Activated effector memory CD4-positive, alpha-beta T cell treated with anti-CD3 and anti-CD28 coated beads, Interleukin-2, amount 50 U/mL, for 16 hours (primary cell): ENCODE measurements around the gene SCLY.

Experiments used
- DNase-seq: peaks from one replicate; pipeline ENCODE4 v3.0.0-alpha.2; 2020

Gene SCLY

DNA sequence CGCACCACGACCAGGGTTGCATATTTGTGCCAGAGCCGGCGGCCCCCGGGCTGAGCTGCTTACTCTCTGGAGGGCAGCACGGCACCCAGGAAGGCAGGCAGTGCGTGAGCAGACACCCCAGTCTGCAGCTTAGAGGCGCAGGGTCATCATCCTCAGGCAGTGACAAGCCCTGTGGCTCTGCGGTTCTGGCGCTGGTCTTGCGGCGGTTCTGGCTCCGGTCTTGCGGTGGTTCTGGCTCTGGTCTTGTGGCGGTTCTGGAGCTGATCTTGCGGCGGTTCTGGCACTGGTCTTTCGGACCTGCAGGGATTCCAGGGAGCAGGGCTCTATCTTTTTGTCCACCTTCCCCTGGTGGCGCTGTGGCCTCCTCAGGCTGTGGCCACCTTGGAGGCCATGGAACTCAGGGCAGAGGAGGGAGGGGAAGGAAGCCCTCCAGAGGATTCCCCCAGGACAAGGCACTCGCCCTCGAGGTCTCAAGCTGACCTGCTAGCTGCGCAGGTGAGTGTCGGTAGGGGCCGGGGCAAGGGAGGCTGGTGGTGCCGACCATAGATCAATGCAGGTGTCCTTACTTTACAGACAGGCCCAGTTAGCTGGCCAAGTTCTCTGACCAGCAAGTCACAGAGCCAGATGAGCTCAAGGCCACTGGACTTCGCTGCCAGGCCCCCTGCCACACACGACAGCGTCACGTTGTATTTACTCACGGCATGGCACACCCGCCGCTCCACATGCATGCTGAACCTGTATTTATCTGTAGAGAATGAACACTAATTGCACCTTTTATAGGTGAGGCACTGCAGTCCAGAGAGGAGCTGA lies 54.3 kb downstream of the SCLY start:
- peak; percentile 43 for DNase-seq

DNA sequence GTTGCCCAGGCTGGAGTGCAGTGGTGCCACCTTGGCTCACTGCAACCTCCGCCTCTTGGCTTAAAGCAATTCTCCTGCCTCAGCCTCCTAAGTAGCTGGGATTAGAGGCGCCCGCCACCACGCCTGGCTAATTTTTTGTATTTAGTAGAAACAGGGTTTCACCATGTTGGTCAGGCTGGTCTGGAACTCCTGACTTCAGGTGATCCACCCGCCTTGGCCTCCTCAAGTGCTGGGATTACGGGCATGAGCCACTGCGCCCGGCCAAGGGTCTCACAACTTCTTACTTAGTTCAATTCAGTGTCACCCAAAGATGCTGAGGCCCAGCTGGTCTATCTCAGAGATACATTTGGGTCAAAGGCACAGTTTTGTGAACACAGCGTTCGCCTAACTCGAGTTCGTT lies 54.9 kb downstream of the SCLY start:
- peak; percentile 24 for DNase-seq

DNA sequence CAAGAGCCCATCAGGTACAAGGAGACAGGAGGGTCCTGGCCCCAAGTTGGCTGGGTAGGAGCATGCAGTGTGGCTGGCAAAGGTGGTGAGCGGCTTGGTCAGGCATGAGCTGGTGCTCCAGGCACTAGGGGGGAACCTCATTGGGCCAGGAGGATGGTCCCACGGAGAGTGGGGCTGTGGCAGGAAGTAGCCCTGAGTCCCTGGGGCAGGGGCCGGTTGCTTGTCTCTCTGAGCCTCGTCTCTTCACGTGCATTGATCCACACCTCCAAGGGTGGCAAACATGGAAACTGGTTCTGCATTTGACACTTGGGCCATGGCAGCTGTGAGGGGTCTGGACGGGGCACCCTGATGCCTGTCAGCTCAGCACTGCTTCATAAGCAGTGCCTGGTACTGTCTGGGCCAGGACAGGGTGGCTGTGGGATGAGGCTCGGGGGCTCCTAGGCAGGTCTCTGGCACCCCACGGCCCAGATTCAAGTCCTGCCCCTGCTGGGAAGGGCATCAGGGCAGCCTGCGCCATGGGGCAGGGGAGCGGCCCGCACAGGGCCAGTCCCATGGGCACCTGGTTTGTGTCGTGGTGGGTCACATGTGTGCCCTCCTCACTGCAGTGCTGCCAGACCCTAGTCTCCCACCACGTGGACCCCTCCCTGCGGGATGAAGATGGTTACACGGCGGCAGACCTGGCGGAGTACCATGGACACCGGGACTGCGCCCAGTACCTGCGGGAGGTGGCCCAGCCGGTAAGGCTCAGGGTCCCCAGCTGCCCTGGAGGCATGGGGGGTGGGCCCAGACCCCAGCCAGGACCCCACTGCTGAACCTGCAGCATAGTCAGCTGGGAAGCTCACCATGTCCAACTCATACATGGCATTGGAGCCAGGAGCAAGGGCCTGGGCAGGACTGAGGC lies 55.7 kb downstream of the SCLY start:
- peak; percentile 55 for DNase-seq

DNA sequence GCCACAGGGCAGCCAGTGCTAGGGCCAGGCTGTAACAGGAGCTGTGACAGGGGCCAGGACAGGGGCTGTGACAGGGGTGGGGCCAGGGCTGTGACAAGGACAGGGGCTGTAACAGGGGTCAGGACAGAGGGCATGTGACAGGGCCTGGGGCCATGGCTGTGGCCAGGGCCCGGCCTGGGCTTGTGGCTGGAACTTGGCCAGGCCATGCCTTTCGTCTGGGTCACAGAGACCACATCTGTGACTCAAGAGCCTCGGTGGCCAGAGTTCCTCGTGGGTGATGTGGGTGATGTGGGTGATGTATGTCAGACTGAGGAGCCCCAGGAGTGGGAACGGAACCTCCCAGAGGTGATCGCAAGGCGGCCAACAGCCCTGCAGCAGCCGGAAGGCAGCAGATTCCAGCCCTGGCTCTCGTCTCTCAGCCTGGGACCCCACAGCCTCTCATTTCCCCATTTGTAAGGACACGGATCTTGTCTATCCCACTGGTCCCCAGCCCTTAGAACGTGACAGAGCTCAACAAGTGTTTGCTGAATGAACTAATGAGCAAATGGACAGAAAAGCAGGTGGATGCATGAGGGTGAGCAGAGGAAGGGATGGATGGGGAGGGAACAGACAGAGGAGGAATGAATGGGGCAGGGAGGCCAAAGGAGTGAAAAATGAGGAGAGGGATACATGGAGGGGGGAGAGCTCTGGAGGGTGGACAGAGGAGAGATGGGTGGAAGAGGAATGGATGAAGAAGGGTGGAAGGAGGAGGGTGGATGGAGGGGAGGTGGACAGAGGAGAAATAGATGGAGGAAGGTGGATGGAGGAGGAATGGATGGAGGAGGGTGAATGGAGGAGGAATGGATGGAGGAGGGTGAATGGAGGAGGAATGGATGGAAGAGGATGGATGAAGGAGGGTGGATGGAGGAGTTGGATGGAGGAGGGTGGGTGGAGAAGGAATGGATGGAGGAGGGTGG lies 56.7 kb downstream of the SCLY start:
- peak; percentile 50 for DNase-seq

DNA sequence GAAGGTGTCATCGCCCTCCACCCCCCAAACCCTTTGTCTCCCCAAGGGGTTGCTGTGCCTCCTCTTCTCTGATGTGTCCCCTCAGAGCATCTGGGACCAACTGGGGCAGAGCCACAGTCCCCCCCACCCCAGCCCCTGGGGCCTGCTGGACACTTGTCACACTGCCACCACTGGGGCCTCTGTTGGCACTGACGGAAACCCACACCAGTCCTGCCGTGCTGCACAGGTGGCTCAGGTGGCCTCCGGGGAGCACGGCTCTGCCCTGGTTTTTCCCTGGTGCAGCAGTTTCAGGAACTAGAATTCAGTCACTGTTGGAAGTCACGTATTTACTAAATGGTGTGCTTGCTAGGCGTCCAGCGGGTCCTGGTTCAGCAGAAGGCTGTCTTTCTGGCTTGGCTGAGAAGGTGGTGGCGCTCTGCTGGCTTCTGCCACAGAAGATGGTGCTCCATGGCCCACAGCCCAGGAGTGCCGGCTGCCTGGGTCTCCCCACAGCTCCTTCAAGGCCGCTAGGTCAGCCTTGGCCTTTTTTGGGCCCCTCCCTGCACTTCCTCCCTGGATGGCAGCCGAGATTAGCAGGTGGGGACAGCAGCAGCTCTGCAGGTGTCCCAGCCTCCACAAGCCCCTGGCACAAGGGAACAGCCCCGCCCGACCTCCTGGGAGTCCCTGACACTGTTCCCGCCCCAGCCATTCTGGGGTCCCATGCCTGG lies 59.1 kb downstream of the SCLY start:
- DNase-seq, result no peak

DNA sequence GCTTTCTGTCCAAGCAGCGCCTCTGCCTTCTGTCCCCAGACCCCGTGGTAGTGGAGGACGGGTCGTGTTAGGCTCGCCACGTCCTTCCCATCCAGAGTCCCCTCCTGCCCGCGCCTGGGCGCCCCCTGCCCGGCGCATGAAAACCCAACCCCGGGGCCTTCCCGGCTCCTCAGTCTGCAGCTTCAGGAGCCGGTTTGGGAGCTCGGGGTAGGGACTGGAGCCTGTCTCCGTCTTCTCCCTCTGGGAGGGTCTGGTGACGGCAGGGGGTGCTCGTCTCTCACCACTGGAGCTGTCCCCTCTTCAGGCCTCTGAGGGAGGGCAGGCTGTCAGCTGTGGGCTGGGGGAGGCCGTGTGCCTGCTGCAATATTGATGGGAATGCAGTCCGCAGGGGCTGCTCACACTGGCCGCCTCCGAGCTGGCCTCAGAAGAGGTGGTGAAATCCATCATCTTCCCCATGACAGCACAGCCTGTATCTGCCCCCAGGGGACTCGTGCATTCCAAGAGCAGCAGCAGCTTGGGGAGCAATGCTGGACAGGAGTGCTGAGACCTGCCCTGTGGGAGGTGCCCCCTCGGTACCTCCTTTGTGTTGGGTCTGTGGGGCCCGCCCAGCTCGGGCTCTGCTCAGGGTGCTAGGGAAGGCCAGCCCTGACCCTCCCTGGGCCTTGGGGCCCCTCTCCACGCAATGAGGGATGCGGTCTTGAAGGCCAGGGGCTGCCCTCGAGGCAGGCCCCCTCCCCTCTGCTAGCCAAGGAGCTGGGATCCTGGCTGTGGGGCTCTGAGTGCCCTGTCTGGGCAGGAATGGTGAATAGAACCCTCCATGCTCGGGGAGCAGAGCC lies 59.9 kb downstream of the SCLY start:
- DNase-seq, result no peak

DNA sequence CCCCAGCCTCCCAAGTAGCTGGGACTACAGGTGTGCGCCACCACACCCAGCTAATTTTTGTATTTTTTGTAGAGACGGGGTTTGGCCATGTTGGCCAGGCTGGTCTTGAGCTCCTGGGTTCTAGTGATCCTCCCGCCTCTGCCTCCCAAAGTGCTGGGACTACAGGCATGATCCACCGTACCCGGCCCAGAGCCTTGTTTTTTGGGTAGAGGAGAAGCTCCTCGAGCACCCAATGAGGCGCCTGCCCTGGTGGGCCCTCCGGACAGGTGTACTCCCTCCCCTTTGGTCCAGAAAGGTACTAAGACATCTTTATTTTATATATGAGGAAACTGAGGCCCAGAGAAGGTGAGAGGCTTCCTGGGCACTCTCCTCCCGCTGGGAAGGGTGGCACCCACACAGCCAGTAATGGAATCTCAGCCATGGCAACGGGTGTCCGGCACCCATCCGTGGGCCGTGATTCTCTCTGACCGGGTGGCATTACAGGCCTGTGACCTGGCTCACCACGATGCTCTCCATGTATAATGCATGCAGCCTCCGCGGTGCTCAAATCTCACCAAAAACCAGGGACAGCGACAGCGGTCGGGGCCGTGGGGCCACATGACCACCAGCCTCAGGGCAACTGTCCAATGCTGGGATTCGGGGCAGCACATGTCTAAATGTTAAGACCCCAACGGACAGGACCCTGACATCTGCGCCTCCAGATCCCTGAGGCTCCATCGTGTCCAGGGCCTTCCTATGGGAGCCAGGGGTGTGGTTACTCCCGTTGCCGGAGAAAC lies 60.9 kb downstream of the SCLY start:
- no peak for DNase-seq

DNA sequence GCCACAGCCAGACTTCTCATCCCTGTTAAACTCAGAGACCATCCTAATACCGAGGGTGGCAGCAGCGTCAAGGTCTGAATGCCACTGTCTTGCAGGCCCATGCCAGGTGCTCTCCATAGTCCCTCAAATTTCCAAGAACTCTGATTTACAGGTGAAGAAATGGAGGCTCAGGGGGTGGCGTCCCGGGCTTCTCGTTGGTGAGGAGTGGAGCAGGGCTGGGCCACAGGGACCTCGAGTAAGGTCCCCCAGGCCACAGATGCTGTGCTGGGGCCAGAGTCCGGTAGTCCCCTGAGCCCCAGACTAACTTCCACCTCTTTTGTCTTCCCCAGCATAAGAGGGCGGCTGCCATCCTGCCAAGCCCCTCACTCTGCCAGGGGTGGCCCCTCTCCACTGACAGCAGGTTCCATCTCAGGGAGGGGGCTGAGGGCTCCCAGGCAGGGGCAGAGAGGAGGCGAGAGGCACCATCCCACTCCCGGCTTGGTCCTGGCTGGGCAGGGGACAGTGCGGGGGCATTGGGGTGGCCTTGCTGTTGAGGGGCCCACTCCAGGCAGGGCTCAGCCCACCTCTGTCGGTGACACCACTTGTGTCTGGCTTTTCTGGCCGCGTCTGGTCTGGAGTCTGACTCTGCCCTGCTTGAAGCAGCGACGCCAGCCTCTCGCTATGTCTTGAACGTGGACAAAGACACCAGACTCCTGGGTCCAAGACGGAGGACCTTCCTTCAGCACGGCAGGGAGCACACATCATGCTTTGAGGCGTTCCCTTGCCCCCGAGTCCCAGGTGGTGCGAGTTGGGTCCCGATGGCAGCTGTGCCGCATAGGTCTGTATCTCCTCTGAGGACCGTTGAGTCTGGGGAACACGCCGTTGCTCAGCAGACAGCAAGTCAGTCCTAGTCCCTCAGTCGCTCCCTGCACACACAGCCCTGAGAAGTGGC lies 61.8 kb downstream of the SCLY start:
- DNase-seq, result no peak

DNA sequence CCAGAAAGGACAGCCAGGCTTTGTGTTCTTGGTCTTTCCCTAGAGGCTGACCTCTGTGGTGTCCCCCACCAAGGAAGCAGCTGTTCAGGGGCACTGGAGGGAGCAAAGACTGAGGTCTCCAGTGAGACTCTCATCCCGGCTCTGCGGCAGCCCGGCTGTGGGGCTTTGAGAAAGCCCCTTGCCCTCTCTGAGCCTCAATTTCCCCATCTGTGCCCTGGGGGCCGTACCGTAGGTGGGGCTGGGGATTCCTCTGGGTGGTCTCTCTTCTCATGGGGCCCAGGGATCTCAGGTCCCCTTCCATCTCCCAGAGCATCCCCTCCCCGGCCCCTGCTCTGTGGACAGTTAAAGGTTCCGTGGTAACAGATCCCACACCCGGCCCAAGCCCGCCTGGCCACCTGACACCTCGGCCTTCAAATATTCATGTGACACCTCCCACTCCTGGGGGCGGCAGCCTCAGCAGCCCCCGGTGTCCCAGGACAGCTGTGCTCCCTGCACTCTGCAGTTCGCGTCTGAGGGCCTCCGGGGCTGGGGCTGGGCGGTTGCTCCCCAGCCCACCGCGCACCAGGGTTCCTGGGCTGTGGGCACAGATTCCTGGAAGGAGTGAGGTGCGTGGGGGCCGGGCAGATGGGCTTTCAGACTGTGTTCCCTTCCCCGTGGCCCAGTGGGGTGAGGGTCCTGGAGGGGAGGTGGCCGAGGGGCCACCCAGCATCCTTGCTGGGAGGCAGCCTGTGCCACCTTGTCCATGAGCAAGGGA lies 62.6 kb downstream of the SCLY start:
- DNase-seq, result no peak

DNA sequence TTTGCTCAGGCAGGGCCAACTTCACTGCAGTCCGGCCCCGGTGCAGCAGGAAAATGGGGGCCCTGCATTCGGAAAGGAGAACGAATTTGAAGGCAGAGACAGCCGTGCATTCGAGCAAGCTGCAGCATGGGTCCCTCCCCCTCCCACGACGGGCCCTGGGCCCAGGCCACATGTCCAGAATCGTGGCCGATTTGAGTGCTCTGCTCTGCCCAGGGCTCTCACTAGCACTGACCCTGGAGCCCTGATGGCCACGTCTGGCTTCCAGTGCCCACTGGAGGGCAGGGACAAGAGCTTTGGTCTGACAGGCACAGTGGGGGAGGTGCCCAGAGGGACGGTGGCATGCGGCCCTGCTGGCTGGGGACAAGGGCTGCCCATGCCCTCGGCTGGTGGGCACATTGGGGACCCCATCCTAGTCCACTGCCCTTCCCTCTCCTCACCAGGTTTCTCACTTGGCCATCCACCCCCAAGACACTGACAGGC lies 63.2 kb downstream of the SCLY start:
- no peak for DNase-seq

DNA sequence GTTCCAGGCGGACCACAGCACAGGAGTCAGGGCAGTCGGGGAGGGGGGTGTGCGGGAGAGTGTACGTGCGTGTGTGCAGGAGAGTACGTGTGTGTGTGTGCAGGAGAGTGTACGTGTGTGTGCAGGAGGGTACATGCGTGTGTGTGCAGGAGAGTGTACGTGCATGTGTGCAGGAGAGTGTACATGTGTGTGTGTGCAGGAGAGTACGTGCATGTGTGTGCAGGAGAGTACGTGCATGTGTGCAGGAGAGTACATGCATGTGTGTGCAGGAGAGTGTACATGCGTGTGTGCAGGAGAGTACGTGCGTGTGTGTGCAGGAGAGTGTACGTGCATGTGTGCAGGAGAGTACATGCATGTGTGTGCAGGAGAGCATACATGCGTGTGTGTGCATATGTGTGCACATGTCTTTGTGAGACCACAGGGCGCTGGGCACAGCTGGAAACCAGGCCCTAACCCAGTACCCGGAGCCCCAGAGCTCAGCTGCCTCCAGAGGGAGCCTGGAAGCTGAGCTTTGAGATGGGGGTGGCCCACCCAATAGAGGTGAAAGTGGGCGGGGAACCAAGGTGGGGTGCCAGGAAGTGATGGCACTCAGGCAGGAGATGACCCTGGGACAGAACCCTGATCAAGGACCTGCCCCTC lies 63.8 kb downstream of the SCLY start:
- no peak for DNase-seq

DNA sequence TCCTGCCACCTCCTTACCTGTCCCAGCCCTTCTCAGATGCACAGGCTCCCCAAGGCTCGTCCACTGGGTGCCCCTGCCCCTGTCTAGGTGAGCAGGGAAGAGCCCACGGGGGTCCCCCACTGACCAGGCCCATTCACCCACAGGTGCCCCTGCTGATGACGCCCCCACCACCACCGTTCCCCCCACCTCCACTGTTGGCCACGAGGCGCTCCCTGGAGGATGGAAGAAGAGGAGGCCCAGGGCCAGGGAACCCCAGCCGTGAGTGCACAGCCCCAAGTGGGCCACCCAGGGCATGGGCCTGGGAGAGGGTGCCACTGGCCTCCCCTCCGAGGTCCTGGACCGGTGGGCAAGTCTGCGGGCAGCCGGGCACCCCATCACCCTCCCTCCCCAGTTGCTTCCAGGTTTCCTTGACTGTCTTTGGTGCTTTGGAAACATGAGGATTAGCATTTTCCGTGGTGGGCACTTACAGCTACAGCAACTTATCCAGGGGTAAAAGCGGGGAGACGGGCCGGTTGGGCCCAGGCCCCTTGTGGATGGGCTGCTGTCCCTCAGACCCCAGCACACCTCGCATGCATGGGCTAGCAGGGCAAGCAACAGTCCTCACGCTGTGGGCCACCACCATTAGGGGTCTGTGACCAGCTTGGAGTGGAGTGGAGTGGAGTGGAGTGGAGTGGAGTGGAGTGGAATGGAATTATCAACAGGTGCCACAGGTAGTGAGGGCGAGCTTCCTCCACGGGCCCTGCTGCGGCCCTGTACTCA lies 64.5 kb downstream of the SCLY start:
- DNase-seq, result no peak

DNA sequence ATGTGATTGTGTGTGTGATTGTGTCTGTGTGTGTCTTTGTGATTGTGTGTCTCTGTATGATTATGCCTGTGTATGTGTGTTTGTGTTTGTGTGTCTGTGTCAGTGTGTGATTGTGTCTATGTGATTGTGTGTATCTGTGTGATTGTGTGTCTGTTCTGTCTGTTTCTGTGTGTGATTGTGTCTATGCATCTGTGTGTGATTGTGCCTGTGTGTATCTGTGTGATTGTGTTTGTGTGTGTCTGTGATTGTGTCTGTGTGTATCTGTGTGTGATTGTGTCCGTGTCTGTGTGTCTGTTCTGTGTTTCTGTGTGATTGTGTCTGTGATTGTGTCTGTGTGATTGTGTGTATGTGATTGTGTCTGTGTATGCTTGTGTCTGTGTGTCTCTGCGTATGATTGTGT lies 65.5 kb downstream of the SCLY start:
- DNase-seq, result no peak

DNA sequence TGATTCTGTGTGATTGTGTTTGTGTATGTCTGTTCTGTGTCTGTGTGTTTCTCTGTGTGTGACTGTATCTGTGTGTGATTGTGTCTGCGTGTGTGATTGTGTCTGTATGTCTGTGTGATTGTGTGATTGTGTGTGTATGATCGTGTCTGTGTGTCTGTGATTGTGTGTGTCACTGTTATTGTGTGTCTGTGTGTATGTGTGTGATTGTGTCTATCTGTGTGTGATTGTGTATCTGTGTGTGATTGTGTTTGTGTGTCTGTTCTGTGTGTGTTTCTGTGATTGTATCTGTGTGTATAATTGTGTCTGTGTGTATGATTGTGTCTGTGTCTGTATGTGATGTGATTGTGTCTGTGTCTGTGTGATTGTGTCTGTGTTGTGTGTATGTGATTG lies 66.0 kb downstream of the SCLY start:
- no peak for DNase-seq

DNA sequence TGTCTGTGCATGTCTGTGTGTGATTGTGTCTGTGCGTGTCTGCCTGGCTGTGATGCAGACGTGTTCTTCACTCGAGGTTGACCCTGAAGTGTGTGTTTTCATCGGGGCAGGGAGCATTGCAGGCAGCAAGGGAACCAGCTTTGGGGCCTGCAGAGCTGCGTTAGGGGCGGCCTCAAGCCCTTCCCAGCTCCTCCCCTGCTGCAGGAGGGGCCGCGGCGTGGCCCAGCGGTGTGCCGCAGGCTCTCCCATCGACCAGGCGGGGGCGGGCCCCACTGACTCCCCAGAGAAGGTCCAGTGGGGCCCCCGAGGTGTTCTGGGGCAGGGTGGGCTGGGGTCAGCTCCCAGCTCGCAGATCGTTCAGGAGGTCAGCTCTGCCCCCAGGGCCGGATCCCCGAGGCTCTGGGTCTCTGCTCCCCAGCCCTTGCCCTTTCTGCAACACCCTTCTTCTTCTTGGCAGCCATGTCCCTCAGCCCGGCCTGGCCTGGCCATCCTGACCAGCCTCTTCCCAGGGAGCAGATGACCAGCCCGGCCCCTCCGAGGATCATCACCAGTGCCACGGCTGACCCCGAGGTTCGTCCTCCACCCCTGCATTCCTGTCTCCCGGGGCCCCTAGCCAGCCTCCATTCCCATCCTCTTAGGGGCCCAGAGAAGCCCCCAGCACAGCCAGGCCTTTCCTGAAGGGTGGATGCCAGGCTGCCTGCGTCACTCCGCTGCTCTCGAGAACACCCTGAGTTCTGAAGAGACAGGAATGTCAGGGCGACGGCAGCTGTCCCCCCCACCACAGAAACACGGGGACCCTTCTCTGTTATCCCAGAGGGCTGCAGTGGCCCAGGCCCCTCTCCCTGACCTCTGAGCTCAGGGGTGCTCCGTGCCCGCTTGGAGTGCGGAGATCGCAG lies 66.6 kb downstream of the SCLY start:
- no peak for DNase-seq

DNA sequence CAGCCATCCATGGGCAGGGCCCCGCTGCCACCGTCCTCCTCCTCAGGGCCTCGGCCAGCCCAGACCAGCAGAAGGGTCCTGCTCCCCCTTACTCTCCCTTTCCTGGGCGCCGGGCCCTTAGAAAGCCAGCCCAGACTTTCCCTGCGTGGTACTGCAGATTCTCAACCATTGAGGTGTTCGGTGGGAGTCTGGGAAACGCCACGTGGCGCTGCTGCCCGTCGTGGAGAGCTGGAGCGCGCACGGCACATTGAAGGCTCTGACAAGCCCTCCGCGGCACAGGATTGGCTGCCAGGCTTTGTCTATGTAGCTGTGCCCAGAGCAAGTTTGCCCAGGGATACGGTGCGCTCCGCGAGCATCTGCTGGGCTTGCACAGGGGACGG lies 67.2 kb downstream of the SCLY start:
- no peak for DNase-seq
